GM12878 (cell line): Measurements from ENCODE around the gene TECPR1. TPM values are rescaled to one million over a fixed set of nuclear protein-coding genes. Genes with fewer than 3 reads are reported as not detected.

Source experiments
- ATAC-seq: fragments of 200-7000 bp; cut with Tn5 transposase; 3 replicates; pipeline ENCODE4 v1.9.1; 2020; ENCODE audit warnings: mild to moderate bottlenecking, moderate library complexity
- BruUV-seq: library from RNA; stranded (reverse); fragments of 400-500 nt; replicated peaks from 2 replicates; lab custom pipeline; 2021; lab: Mats Ljungman, UMichigan
- CTCF ChIA-PET: fragments of 300-600 bp; sonication (Branson Sonifier 250); formaldehyde crosslinking; extraction: SDS; loops from one replicate; lab custom pipeline; 2021; ENCODE audit warnings: inconsistent platforms; lab: Yijun Ruan, JAX
- POLR2A ChIA-PET: fragments of 350-600 bp; formaldehyde crosslinking; extraction: SDS; loops from one replicate; lab custom pipeline; 2021; ENCODE audit warnings: inconsistent platforms; lab: Charles Lee
- RAD21 ChIA-PET: fragments of 300-600 bp; sonication (Branson Sonifier 250); formaldehyde crosslinking; loops from one replicate; lab custom pipeline; 2023; ENCODE audit warnings: antibody characterized with exemption; ENCODE audit not compliant: unreplicated experiment; lab: Charles Lee
- SMC1A ChIA-PET: fragments of 300-600 bp; sonication (Branson Sonifier 250); formaldehyde crosslinking; loops from one replicate; lab custom pipeline; 2023; ENCODE audit not compliant: unreplicated experiment, uncharacterized antibody; lab: Charles Lee
- DNase-seq: peaks from one replicate; pipeline ENCODE4 v3.0.0-alpha.2; 2011; ENCODE audit warnings: low read depth, low spot score
- FAIRE-seq: peaks from 3 replicates; lab custom pipeline; 2011; peaks lifted over from hg19 to GRCh38; lab: Jason Lieb, UNC
- H2AFZ ChIP-seq: 2 replicates; pipeline ENCODE4 v1.6.0; 2011; ENCODE audit warnings: low read depth, low read length, control low read depth; ENCODE audit not compliant: control insufficient read depth
- H3K27ac ChIP-seq: 2 replicates; pipeline ENCODE4 v1.5.1; 2011; ENCODE audit warnings: control low read depth; ENCODE audit not compliant: control insufficient read depth, insufficient read depth
- H3K27me3 ChIP-seq, 2 experiments: replicated peaks in 1 of 2; 2 replicates each; pipeline versions ENCODE4 v1.6.0 to v1.6.1; 2011; ENCODE audit warnings: low read length in 1 of 2; ENCODE audit not compliant: control insufficient read depth in 2 of 2, insufficient read depth in 2 of 2
- H3K36me3 ChIP-seq, 2 experiments: 2 replicates each; pipeline ENCODE4 v1.5.1; 2011; ENCODE audit warnings: low read length in 1 of 2; ENCODE audit not compliant: control insufficient read depth in 2 of 2, insufficient read depth in 2 of 2
- H3K4me1 ChIP-seq: 2 replicates; pipeline ENCODE4 v1.6.1; 2011; ENCODE audit warnings: mild to moderate bottlenecking, low read length, moderate library complexity, mixed read lengths; ENCODE audit not compliant: control insufficient read depth, insufficient read depth
- H3K4me2 ChIP-seq: 2 replicates; pipeline ENCODE4 v1.6.0; 2011; ENCODE audit warnings: control low read depth; ENCODE audit not compliant: control insufficient read depth, insufficient read depth
- H3K4me3 ChIP-seq: fragments of 200-600 bp; sonication (generic); 2 replicates; pipeline ENCODE4 v1.5.1; 2016
- H3K79me2 ChIP-seq: 2 replicates; pipeline ENCODE4 v1.6.0; 2011; ENCODE audit warnings: low read length; ENCODE audit not compliant: control insufficient read depth, insufficient read depth
- H3K9ac ChIP-seq: 2 replicates; pipeline ENCODE4 v1.8.0; 2011; ENCODE audit warnings: low read length, control low read depth, mixed read lengths; ENCODE audit not compliant: control insufficient read depth, insufficient read depth
- H3K9me3 ChIP-seq: replicated peaks from 3 replicates; pipeline ENCODE4 v1.5.1; 2011; ENCODE audit warnings: mild to moderate bottlenecking, low read length; ENCODE audit not compliant: control insufficient read depth, insufficient read depth
- H4K20me1 ChIP-seq: 2 replicates; pipeline ENCODE4 v1.6.0; 2011; ENCODE audit not compliant: control insufficient read depth, insufficient read depth
- CHD1 ChIP-seq: IDR thresholded peaks from 2 replicates; pipeline ENCODE4 v1.6.1; 2012; ENCODE audit warnings: low read depth, low read length, improper control_type of control experiment
- DPF2 ChIP-seq: fragments of 450-650 bp; IDR thresholded peaks from 2 replicates; pipeline ENCODE4 v1.6.1; 2017; ENCODE audit warnings: mild to moderate bottlenecking
- EED ChIP-seq: sonication (generic); IDR thresholded peaks from 2 replicates; pipeline ENCODE4 v1.6.1; 2016; ENCODE audit warnings: antibody characterized with exemption, low read depth
- HCFC1 ChIP-seq: fragments of 150-350 bp; IDR thresholded peaks from 2 replicates; pipeline ENCODE4 v1.6.1; 2014; ENCODE audit warnings: low read length
- MTA3 ChIP-seq: IDR thresholded peaks from 2 replicates; pipeline ENCODE4 v1.6.1; 2012; ENCODE audit warnings: low read length, inconsistent platforms, borderline replicate concordance
- POLR2A ChIP-seq: IDR thresholded peaks from 2 replicates; pipeline ENCODE4 v1.6.1; 2011; ENCODE audit warnings: low read depth, mild to moderate bottlenecking, low read length
- POLR2AphosphoS2 ChIP-seq: IDR thresholded peaks from 2 replicates; pipeline ENCODE4 v1.6.1; 2011; ENCODE audit warnings: low read depth, mild to moderate bottlenecking, low read length, improper control_type of control experiment, moderate library complexity
- POU2F2 ChIP-seq: IDR thresholded peaks from 3 replicates; pipeline ENCODE4 v1.6.1; 2011; ENCODE audit warnings: low read depth, mild to moderate bottlenecking, low read length, borderline replicate concordance
- RAD51 ChIP-seq: fragments of 450-650 bp; IDR thresholded peaks from 2 replicates; pipeline ENCODE4 v1.6.1; 2016; ENCODE audit warnings: moderate library complexity, mild to moderate bottlenecking, inconsistent platforms
- SRF ChIP-seq, 2 experiments: IDR thresholded peaks; 2 replicates each; pipeline ENCODE4 v1.6.1; 2011; ENCODE audit warnings: low read depth in 2 of 2, low read length in 2 of 2, mild to moderate bottlenecking in 1 of 2, moderate library complexity in 1 of 2
- ZBED1 ChIP-seq: IDR thresholded peaks from 2 replicates; pipeline ENCODE4 v1.6.1; 2016; ENCODE audit warnings: borderline replicate concordance
- ZNF217 ChIP-seq: fragments of 450-650 bp; IDR thresholded peaks from 2 replicates; pipeline ENCODE4 v1.6.1; 2017; ENCODE audit warnings: antibody characterized with exemption, mild to moderate bottlenecking
- ZNF622 ChIP-seq: fragments of 450-650 bp; IDR thresholded peaks from 2 replicates; pipeline ENCODE4 v1.6.1; 2017; ENCODE audit warnings: mild to moderate bottlenecking, inconsistent platforms
- WGBS: methylation state at CpG from one replicate; pipeline ENCODE4 v1.1.6; 2016; ENCODE audit warnings: low lambda C conversion rate; ENCODE audit not compliant: insufficient replicate concordance, insufficient coverage; ENCODE audit errors: missing lambda C conversion rate; 5-methylcytosine and 5-hydroxymethylcytosine counted together
- in situ Hi-C: fragments of 300-500 bp; cut with MboI; formaldehyde crosslinking; loops from 9 replicates; pipeline ENCODE4 v1.14.3; 2018; ENCODE audit warnings: mixed read lengths
- intact Hi-C: fragments of 100-400 bp; cut with micrococcal nuclease; formaldehyde crosslinking; loops from one replicate; pipeline ENCODE4 v1.14.2; 2022; ENCODE audit not compliant: unreplicated experiment
- polyA plus RNA-seq, 11 experiments: library from polyadenylated mRNA; depleted of rRNA in 4 of 11; unstranded in 6 of 11; stranded (reverse) in 5 of 11; fragments of >200 nt; fragmentation: Nextera tagmentation in 4 of 11; fragmentation: Illumina TruSeq in 1 of 11; extraction: Ambion mirVana in 4 of 11; extraction: Trizol in 1 of 11; gene quantifications; 1 replicate in 1 of 11; 2 replicates in 10 of 11; pipeline versions ENCODE4 v1.2.1 to v1.2.3, GENCODE V29; 2011 to 2016; ENCODE audit warnings: inconsistent platforms in 2 of 11, missing spikeins in 2 of 11, low read depth in 1 of 11
- total RNA-seq, 4 experiments: library from RNA; depleted of rRNA in 3 of 4; stranded (reverse); fragments of >200 nt in 3 of 4; fragmentation: Illumina TruSeq in 1 of 4; extraction: Trizol in 1 of 4; gene quantifications; 2 replicates each; pipeline versions ENCODE4 v1.2.1 to v1.2.3, GENCODE V29; 2013 to 2021
- TF ChIP-seq, protein P1 (sequence below): fragments of 450-650 bp; IDR thresholded peaks from 2 replicates; pipeline ENCODE4 v1.6.1; 2016; ENCODE audit warnings: mild to moderate bottlenecking
- TF ChIP-seq, protein P2 (sequence below): IDR thresholded peaks from 2 replicates; pipeline ENCODE4 v1.6.1; 2011; ENCODE audit warnings: borderline replicate concordance, low read depth, mild to moderate bottlenecking, moderate library complexity, mixed read lengths, low read length; ENCODE audit not compliant: insufficient read depth; ENCODE audit errors: extremely low read length
- TF ChIP-seq, protein P3 (sequence below): fragments of 450-650 bp; formaldehyde crosslinking; IDR thresholded peaks from 2 replicates; pipeline ENCODE4 v1.4.0; 2020; ENCODE audit warnings: mild to moderate bottlenecking, moderate library complexity

Gene TECPR1
- total and polyA plus RNA-seq, 10 of the 15 experiments (the other 5 are each of a cell fraction or from before 2014, with no cell fraction given) = 0.26 to 16.8 (median 4.2) TPM

DNA sequence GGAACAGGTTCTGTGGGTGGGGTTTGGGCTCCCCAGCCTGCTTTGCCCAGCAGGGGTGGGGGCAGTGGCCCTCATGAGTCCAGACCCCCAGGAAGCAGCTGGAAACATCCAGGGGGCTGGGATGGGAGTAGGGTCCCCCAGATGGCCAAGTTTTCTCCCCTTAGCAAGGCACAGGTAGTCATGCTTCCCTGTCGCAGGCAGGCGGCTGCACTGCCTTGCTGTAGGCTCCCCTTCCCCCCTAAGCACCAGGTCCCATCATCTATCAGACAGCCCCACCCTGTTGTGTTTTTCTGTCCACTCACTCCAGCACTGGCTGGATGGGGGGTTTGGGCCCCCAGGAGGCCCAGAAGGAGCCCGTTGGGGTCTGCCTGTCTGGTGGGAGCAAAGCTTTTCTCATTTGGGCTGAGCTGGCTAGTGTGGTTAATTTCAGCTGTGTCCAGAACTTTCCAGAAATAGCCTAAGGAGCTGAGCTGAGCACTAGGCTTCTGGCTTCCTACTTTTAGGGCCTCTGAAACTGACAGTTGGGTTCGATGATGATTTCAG lies 37.4 kb upstream of the TECPR1 start (continued):
- TF ChIP-seq ZNF622 (no peak), POLR2AphosphoS2 (no peak), POU2F2 (no peak)

DNA sequence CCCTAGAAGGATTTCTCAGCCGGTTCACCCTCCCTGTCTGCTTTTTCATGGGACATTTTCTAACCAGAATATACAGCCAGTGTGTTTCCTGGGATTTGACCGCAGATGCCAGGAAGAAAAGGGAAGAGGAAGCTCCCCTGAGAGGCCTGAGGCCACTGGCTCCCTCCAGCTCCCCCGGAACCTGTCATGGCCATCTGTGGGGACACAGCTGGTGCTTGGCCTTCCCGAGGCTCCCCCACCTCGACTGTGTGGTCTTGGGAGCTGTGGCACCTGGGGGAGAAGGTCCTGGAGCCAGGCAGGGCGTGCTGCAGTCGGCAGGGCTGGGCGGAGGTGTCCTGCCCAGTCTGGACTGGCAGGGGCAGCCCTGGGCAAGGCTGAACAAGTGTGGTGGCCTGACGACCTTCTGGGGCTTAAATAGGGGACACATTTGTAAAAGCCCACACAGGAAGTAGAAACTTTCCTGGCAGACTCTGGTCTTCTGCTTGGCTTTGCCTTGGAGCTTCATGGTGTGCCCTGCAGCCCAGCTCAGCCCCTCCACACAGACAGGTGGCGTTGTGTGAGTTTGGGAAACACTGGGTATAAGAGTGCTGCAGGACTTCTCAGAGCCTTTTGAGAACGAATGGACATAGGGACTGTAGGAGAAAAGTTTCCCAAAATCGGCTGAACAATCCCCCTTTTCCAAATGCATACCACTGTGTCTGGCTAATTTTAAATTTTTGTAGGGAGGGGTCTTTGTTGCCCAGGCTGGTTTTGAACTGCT lies 36.2 kb upstream of the TECPR1 start:
- no peak for ATAC-seq
- no peak for FAIRE-seq
- POLR2A ChIA-PET = no interaction called here
- peaks cover 5 to 10% of the 10 kb centered on the region in 2 experiments for H3K36me3 ChIP-seq
- H3K27me3 ChIP-seq = no peaks in the 10 kb centered on the region
- H4K20me1 ChIP-seq = no peaks in the 10 kb centered on the region
- H3K9ac ChIP-seq = no peak overlapping the region
- SMC1A ChIA-PET = interaction anchor here (1.1 kb wide), 1 partner anchor 121 kb away, joined by 3 read pairs; no protein-coding TSS in a partner anchor
- intact Hi-C loops (no loop called here), in situ Hi-C loops (no loop called here)
- no peak overlapping the region for H3K27ac ChIP-seq
- no peaks in the 10 kb centered on the region for H3K4me1 ChIP-seq
- CTCF ChIA-PET = interaction anchor here (2.0 kb wide), 1 partner anchor 113 kb away, joined by 8 read pairs; the partner anchor contains the start of gene BAIAP2L1
- BruUV-seq = no TSS peak
- H3K79me2 ChIP-seq = no peaks in the 10 kb centered on the region
- RAD21 ChIA-PET = interaction anchor here (0.6 to 0.9 kb wide), 2 partner anchors 112 to 132 kb away, joined by 3 read pairs; partner anchors contain the start of gene BAIAP2L1
- H3K4me3 ChIP-seq = no peak overlapping the region
- WGBS = 61% methylated on average over 12 of the region's 12 CpGs
- DNase-seq = no peak
- H3K9me3 ChIP-seq = no peaks in the 10 kb centered on the region
- no peak overlapping the region for H3K4me2 ChIP-seq
- H2AFZ ChIP-seq = no peak overlapping the region
- TF ChIP-seq POLR2A (no peak), ZBED1 (no peak), SRF (IDR thresholded peaks at IDR 0.05; ENCODE audit: low read depth in 2 of 2, low read length in 2 of 2) (no peak), DPF2 (no peak), CHD1 (no peak), RAD51 (no peak), HCFC1 (no peak), ZNF217 (no peak), MTA3 (no peak), EED (no peak), POLR2AphosphoS2 (no peak)
- TF ChIP-seq, protein P1, sequence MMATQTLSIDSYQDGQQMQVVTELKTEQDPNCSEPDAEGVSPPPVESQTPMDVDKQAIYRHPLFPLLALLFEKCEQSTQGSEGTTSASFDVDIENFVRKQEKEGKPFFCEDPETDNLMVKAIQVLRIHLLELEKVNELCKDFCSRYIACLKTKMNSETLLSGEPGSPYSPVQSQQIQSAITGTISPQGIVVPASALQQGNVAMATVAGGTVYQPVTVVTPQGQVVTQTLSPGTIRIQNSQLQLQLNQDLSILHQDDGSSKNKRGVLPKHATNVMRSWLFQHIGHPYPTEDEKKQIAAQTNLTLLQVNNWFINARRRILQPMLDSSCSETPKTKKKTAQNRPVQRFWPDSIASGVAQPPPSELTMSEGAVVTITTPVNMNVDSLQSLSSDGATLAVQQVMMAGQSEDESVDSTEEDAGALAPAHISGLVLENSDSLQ = no peak
- TF ChIP-seq, protein P2, sequence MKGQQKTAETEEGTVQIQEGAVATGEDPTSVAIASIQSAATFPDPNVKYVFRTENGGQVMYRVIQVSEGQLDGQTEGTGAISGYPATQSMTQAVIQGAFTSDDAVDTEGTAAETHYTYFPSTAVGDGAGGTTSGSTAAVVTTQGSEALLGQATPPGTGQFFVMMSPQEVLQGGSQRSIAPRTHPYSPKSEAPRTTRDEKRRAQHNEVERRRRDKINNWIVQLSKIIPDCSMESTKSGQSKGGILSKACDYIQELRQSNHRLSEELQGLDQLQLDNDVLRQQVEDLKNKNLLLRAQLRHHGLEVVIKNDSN = no peak
- TF ChIP-seq, protein P3, sequence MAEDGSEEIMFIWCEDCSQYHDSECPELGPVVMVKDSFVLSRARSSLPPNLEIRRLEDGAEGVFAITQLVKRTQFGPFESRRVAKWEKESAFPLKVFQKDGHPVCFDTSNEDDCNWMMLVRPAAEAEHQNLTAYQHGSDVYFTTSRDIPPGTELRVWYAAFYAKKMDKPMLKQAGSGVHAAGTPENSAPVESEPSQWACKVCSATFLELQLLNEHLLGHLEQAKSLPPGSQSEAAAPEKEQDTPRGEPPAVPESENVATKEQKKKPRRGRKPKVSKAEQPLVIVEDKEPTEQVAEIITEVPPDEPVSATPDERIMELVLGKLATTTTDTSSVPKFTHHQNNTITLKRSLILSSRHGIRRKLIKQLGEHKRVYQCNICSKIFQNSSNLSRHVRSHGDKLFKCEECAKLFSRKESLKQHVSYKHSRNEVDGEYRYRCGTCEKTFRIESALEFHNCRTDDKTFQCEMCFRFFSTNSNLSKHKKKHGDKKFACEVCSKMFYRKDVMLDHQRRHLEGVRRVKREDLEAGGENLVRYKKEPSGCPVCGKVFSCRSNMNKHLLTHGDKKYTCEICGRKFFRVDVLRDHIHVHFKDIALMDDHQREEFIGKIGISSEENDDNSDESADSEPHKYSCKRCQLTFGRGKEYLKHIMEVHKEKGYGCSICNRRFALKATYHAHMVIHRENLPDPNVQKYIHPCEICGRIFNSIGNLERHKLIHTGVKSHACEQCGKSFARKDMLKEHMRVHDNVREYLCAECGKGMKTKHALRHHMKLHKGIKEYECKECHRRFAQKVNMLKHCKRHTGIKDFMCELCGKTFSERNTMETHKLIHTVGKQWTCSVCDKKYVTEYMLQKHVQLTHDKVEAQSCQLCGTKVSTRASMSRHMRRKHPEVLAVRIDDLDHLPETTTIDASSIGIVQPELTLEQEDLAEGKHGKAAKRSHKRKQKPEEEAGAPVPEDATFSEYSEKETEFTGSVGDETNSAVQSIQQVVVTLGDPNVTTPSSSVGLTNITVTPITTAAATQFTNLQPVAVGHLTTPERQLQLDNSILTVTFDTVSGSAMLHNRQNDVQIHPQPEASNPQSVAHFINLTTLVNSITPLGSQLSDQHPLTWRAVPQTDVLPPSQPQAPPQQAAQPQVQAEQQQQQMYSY (CRISPR knock-in tag) = no peak
